Stimulated activated CD4-positive, alpha-beta T cell treated with anti-CD3 and anti-CD28 coated beads, Interleukin-2, amount 100 ng/mL, for 48 hours (primary cell): ENCODE measurements around the gene OR2H2.
A peak's percentile ranks its signal among the peaks of the same experiment; 100 is the strongest.

Source experiments
- DNase-seq, 2 donors: peaks; one replicate each; pipeline ENCODE4 v3.0.0-alpha.2; 2020

Gene OR2H2

DNA sequence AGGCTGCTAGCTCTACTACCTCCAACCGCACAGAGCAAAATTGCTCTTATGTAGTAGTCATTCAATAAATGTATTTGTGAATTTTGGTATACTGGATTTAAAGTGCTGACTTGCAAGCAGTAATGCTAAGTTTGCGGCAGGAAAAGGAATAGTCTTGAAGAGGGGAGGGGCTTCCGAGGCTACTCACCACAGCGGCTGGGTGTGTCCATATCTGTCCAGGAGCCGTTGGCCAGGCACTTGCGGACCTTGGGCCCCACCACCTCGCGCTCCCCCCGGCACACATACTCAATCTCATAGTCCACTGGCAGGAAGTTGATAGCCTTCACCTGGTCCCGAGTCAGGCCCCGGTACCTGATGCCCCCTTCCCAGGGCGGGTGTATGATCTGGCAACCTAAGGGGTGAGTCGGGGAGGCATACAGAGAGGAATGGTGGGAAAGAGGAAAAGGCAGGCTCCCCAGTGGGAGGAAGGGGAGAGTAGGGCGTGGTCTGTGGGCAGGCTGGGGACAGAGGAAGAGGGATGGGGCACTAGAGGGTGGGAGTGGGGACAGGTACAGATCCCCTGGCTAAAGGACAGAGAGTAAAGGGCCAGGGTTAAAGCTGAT lies 46.4 kb downstream of the OR2H2 start:
- no peak for DNase-seq

DNA sequence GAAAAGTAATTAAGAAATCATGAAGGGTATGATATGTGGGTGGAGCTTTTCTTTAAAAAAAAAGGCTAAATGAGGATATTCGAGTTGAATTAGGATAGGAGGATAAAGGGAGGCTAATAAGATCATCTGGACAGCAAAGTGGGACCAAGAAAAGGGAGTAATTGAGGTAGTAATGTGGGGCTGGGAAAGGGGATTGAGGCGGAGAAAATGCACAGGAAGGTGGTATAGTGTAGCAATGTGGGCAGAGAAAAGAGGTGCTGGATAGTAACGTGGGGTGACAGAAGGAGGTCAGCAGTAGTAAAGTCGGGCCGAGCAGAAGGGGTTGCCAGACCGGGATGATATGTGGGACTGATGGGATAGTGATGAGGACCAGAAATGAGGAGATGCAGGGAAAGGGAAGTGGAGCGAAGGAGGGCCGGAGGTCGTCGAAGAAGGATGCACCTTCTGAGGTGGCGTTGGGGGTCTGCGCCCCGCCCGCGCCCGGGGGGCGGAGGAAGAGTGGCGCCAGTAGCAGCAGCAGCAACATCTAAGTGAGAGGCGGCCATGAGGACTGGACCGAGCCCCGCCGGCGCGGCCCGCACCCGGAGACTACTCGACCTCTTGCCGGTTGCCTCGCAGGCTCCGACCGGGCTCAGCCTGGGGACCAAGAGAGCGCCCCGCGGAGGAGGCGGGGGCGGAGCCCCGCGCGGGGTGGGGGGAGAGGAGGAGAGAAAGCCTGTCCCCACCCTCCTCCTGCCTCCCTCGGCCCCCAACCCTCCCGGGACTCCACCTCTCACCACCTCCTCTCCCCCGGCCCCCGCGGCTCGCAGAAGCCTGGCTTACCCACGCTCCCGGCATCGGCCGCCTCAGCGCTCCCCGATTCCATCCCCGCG lies 47.2 kb downstream of the OR2H2 start:
- DNase-seq = peak in 1 of 2 donors; percentile 34

DNA sequence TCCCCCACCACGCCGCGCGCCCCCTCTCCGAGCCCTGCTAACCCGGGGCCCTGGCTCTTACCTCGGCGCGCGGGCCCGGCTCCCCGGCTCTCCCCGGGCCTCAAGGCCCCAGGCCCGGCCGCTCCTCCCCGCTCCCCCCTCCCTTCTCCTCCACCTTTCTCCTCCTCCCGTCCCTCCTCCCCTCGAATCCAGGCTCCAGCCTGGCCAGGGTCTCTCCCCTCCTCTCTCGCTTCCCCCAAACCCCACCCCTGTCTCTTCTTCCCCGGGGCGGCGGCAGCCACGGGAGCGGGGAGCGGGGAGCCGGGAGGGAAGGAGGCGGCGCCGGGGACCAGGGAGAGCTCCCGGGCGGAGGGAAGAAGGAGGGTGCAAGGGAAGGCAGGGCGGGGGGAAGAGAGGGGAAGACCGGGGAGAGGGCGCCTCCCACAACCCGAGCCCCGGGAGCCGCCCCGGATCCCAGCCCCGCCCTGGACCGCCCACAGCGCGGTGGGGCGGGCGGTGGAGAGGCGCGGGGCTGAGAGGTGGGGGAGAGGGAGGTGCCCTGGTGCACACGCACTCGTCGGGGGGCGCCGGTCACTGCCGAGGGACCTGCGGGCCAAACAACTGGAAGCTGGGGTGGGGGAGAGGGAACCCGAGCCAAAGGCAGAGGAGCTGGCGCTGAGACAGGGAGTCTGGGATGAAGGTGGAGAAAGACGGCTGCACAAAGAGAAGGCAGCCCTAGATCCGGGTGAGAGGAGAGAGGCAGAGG lies 48.0 kb downstream of the OR2H2 start, which contains the start of gene GABBR1:
Gene GABBR1, minus strand, starts transcription at position 395 of the 745 bp plus-strand sequence. CDS start 798 bp downstream, outside the sequence.
- DNase-seq = peak; percentile 45 to 65

- no peak for DNase-seq
These were observed 48.6 kb downstream of the OR2H2 start for GRCh38 chr6:29633534-29633905.

- DNase-seq = no peak
These were observed 52.3 kb downstream of the OR2H2 start for GRCh38 chr6:29637247-29637646.
